Activated T-cell treated with anti-CD3 and anti-CD28 coated beads for 24 hours (primary cell): Measurements from ENCODE around the gene ERBB2.
"Not testable (repeated sequence)": the region's sequence is repeated elsewhere in the genome, so short reads cannot be mapped to it uniquely, and the experiment has no call there.

ENCODE experiments used
- DNase-seq: peaks from one replicate; pipeline ENCODE4 v3.0.0-alpha.2; 2020; ENCODE audit warnings: low read depth

ERBB2 gene

DNA sequence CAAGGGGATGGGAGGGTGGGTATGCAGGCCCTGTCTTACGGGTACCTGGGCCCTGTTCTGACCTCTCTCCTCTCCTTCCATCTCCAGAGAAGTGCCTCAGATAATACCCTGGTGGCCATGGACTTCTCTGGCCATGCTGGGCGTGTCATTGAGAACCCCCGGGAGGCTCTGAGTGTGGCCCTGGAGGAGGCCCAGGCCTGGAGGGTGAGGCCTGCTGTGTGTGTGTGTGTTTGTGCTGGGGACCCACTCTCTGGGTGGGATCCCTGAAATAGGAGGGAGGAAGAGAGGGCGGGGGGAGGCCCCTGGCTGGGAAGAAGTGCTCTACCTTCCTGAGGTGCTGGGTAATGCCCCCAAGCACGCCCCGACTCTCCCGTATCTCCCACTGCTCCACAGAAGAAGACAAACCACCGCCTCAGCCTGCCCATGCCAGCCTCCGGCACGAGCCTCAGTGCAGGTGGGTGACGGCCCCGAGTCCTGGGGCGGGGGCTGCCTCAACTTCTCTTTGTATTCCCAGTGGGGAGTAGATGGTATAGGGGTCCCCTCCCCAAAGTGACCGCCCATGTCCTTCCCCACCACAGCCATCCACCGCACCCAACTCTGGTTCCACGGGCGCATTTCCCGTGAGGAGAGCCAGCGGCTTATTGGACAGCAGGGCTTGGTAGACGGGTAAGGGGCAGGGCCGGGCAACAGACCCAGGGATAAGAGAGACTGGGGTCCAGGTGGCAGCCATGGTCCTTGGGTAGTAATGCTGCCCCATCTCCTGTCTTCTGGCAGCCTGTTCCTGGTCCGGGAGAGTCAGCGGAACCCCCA is 45.7 kb downstream of the ERBB2 start:
- DNase-seq, result no peak

GRCh38 chr17:39746145-39746461 is 46.2 kb downstream of the ERBB2 start:
- no peak for DNase-seq

DNA sequence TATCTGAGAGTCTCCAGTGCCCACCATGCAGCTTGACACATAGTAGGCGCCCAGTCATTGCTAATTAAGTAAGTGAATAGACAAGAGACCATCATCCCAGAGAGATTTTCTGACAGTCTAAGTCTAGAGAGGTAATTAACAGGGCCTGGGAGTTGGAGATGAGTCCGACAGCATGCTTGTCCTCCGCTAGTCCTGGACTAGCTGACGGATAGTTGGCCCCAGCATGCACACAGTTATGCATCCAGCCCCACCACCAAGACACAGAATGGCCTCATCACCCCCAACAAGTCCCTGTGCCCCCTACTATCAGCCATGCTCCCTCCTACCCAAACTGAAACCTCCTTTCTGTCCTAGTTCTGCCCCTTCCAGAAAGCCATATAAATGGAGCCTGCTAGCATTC is 47.9 kb downstream of the ERBB2 start:
- no peak for DNase-seq

DNA sequence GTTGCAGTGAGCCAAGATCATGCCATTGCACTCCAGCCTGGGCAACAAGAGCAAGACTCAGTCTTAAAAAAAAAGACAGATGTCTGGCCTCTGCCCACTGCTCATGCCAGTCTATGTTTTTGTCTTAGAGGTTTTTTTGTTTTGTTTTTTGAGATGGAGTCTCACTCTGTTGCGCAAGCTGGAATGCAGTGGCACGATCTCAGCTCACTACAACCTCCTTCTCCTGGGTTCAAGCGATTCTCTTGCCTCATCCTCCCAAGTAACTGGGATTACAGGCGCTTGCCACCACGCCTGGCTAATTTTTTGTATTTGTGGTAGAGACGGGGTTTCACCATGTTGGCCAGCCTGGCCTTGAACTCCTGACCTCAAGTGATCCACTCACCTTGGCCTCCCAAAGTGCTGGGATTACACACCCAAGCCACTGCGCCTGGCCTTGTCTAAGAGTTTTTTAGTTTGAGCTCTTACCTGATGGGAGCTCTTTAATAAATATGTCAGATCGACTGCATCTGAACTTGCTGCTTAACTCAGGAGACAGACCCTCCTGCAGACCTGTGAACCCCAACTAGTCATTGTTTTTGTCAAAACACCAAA is 48.7 kb downstream of the ERBB2 start:
- DNase-seq, result not testable (repeated sequence)

DNA sequence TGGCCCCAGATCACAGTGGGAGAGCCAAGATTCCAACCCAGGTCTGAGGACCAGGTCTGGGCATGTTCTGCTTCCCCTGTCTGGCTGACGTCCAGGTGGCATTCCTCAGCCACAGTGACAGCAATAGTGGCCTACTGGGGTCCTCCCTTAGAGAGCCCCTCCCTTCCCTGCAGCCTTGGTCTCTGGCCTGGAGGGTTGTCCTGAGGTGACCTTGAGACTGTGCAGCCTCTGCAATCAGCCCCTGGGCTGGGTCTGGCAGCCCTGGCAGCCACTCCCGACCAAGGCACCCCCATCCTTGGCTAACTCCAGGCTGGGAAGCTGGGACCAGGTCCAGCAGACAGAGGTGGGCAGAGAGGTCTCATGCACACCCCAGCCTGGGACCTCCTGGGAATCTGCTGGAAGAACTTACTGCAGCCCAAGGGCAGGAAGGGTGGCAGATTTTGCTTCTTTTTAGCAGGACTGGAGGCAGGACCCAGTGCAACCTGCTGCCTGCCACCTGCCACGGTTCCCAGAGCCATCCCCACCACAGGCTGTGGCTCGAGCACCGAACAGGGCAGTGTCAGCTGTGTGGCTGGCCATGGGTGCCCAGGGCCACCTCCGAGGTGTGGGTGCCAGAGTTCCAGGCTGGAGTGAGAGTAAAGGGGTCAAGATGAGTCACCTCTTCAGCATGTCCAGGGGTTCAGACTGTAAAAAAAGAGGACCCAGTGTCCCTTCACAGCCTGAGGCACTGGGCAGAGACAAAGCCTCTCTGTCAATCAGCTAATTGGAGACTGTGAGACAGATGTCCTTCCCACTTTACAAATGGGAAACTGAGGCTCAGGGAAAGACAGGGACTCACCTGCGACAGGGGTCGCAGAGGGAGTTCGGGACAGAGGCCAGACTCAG is 50.5 kb downstream of the ERBB2 start:
- no peak for DNase-seq

DNA sequence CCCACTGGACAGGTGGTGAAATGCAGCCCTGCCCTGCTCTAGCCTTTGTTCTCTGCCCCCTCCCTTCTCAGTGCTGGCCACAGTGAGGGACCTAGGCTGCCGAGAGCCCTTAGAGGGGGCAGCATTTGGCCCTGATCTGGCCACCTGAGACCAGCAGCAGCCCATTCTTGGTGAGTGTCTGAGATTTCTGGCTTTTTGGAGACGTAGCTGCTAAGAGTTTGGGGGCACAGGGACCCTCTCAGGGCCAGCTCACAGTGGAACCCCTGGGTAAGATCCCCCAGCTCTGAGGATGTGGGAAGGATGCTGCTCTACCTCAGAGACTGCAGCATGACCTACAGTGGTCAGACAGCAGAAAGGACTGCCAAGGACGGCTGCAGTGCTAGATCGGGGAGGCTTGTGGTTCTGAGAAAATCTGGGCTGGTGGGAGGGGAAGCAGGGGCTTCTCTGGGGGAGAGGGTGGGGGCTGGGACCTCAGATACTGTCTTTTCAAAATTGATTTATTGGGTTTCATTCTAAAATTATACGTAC is 51.2 kb downstream of the ERBB2 start:
- no peak for DNase-seq

DNA sequence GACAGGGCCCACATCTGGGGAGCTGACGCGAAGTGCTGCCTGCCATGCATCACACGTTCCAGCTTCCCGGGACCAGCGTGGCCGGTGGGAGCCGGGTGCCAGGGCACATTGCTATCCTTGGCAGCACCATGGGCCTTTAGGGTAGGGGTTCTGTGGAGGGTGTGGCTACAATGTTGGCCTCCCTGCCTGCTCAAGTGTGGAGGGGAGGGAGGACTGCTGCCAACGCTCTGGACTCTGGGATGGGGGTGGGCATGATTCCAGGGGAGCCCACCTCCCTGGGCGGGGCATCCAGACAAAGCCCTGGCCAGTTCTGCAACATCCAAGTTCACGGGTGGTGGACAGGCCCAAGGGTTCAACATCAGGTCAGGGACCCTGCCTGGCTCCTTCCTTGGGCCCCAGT is 51.8 kb downstream of the ERBB2 start:
- no peak for DNase-seq

- DNase-seq, result no peak
These were observed 52.5 kb downstream of the ERBB2 start for GRCh38 chr17:39752241-39752881.

GRCh38 chr17:39753514-39754160 is 53.8 kb downstream of the ERBB2 start:
- DNase-seq, result no peak

GRCh38 chr17:39754161-39754957 is 54.5 kb downstream of the ERBB2 start:
- DNase-seq, result peak; percentile 94

GRCh38 chr17:39754958-39755553 is 55.2 kb downstream of the ERBB2 start:
- DNase-seq, result no peak

- DNase-seq, result no peak
These were observed 55.9 kb downstream of the ERBB2 start for GRCh38 chr17:39755554-39756379.

- no peak for DNase-seq
These were observed 56.7 kb downstream of the ERBB2 start for GRCh38 chr17:39756380-39757079.

DNA sequence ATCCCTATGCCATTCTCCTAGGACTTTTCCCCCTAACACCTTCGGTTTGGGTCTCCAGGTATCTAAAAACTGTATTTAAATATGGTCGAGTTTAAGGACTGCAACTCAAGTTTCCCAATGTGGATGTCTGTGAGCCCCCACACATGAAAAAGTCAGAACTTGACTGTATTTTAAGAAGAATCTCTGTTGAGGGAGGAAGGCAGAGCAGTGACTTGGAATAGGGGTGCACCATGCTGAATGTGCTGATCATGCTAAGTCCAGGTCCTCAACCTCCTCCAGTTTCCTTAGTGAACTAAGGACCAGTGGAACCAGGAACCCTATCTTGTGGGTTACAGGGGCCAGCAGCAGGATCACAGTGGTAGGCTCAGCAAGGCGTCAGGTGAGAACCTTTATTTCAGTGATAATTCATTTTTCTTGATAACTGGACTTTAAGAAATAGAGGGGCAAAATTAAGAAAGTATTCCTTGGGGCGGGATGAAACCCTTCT is 57.4 kb downstream of the ERBB2 start:
- DNase-seq, result no peak

DNA sequence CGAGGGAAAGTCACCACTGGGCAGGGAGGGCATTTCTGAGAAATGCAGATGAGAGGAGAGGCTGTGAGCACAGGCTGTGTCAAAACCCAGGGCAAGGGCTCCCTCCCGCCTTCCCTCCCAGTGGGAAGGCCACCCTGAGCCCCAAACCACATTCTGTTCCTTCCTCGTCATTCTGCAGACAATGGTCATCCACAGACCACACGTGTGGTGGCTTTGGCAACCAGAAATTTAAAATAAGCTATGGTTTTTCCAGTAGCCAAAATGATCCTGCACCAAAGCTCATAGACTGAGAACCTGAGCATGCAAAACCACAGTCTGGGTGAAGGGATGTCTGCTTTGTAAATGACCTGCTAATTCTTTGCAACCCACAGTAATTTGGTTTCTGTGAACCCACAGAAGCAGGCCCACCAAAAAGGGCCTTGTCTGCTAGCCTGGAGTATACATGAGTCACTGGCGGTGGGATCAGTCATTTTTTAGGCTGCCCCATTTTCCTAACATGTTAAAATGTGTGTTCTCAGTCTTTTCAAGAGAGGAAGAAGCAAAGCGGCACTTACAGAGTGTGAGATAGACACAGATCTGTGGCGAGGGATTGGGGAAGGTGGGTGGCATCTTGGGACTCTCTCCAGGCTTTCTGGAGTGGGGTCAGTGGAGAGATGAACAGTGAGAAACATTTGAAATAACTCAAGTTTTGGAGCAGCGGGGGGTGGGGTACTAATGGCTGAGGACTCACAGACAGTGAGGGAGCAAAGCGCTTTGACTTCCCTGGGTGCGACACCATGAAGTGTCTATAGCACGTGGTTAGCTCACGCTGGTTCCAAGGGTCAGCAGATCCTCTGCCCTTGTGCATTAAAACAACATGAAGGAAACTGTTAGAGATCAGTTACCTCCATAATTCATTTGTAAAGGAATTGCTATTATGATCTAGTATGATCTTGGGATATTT is 58.3 kb downstream of the ERBB2 start:
- peak; percentile 62 for DNase-seq

- DNase-seq, result no peak
These were observed 59.3 kb downstream of the ERBB2 start for GRCh38 chr17:39759204-39759603.

GRCh38 chr17:39761861-39762496 is 62.1 kb downstream of the ERBB2 start:
- DNase-seq, result no peak
